ENCODE data around the gene PLK2.

PLK2 gene

DNA sequence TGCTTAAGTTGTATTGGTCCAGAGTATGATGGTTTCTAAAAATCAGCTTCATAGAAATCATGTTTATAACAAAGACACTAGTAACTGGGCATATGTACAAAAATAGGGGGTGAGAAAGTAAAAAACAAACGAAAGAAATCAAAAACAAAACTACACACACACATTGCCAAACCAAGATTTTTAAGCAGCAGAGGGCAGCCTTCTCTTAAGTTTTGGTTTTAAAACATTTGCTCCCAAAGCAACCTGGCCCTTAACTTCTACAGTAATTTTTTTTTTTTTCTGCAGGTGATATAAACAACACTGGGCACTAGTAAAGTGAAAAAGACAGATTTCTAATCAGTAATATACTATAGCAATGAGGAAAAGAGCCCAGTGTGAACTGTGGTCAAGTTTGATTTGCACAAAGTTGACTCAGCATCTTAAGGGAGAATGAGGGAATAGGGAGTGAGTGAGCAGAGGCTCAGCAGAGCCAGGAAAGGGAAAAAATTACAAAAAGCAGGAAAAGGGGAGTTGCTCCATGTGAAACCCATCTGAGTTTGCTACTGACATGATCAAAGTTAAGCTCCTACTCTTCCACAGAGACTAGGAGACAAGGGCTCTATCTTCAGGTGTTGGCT, 18.0 kb upstream of the PLK2 start:
- DNase-seq (ENCODE audit: low spot score), result no peak

GRCh38 chr5:58475404-58475803, 15.5 kb upstream of the PLK2 start:
- no peak for DNase-seq (ENCODE audit: low spot score)

DNA sequence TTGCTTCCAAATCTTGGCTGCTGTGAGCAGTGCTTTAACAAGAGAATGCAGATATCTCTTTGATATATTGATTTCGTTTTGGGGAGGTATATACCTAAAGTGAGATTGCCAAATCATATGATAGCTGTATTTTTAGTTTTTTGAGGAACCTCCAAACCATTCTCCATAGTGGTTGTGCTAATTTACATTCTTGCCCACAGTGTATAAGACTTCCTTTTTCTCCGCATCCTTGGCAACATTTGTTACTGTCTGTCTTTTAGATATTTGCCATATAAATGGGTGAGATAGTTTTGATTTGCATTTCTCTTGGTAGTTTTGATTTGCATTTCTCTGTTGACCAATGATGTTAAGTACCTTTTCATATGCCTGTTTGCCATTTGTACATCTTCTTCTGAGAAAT, 10.0 kb upstream of the PLK2 start:
- no peak for DNase-seq (ENCODE audit: low spot score)

GRCh38 chr5:58466939-58467338, 7.1 kb upstream of the PLK2 start:
- peak; percentile 44 for DNase-seq (ENCODE audit: low spot score)

GRCh38 chr5:58462623-58463230, 2.8 kb upstream of the PLK2 start:
- DNase-seq (ENCODE audit: low spot score), result peak; percentile 21

- DNase-seq (ENCODE audit: low spot score), result no peak
Observed at GRCh38 chr5:58462154-58462553, 2.3 kb upstream of the PLK2 start.

GRCh38 chr5:58460732-58461286, 923 bp upstream of the PLK2 start:
- DNase-seq (ENCODE audit: low spot score), result peak; percentile 65

DNA sequence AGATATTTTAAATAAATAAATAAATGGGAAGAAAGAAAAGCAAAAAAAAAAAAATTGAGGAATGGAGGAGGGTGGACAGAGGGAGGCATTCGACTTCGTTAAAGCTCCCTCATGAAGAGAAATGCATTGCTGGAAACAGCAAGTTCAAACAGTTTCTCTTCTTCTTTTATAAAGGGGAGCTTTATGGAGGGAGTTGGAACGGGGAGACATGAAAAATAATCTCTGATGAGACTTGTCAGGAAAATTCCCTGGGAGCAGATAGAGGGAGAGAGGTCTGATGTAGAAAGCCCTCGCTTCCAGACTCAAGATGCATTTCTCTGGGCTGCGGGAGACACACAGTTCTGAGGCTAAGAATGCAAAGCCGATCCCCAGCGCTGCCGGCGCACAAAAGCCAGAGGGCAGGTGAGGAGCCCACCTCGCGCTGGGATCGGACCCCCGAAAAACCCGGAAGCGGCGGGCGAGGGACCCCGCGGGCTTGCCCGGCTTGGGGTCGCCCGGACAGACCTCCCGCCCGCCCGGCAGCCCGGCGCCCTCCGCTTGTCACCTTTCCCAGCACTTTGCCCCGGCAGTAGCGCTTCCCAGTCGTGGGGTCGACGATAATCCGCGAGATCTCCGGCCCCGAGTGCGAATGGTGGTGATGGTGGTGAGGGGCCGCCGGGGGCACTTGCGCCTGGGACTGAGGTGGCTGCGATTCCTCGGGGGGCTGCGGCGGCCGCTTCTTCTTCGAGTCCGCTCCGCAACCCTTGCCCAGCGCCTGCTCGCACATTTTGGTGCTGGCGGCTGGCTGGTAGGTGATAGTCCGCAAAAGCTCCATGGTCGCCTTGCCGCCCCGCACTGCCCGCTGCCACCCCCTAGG, 512 bp downstream of the PLK2 start:
- peak; percentile 24 for DNase-seq (ENCODE audit: low spot score)

- DNase-seq (ENCODE audit: low spot score), result no peak
Observed at GRCh38 chr5:58458743-58459145, 1.1 kb downstream of the PLK2 start.

DNA sequence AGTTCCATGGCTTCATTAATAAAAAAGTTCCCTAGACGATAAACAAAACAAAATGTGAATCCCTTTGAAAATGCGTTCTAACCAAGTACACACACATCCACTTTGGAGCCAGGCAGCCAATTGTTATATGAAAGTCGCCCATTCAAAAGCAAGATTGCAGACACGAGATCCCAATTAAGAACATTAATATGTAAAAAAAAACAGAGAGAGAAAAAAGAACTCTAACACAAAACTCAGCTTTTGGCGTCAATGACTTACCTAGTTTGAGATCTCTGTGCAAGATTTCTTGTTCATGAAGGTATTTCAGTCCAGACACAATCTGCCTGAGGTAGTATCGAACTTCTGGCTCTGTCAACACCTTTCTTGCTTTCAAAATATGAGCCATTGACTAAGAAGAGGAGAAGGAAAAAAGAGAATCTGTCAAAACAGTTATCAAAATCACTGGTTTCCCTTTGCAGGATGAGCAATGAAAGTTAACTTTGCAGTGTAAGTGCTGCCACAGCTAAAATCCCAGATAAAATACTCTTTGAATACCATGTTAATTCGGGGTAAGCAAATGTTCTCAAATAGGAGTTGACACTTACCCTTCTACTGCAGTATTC, 1.6 kb downstream of the PLK2 start:
- DNase-seq (ENCODE audit: low spot score), result no peak

DNA sequence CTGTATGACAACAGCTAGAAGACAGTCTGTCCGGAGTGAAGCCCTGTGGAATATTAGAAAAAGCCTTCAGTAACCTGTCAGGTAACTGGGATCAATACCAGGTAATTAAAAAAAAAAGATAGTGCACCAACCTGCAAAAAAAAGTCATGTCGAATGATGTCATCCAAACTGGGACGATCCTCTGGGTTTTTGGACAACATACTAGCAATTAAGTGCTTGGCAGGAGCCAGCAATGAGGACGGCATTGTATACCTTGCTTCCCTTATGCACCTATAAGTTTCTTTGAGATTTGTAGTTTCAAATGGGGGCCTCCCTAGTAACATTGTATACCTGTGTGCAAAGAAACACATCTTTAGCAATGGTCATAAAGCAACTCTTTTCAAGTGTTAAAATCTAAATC, 2.8 kb downstream of the PLK2 start:
- DNase-seq (ENCODE audit: low spot score), result no peak

DNA sequence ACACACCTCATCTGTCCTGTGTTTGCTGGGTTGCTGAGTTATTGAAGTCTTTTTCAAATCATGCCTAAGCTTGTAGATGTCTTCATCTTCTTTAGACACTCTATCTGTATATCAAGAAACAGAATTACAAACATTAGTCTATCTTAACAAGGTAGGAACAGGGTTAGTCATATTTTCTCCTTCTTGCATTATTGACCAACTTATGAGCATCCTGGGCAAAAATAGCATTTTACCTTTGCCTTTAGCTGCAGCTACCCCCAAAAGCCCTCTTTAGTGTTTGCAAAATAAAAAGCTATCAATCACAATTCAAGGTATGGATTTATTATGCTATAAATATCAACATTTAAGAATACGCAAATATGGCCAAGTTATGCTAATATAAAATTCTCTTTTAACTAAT, 3.4 kb downstream of the PLK2 start:
- no peak for DNase-seq (ENCODE audit: low spot score)

DNA sequence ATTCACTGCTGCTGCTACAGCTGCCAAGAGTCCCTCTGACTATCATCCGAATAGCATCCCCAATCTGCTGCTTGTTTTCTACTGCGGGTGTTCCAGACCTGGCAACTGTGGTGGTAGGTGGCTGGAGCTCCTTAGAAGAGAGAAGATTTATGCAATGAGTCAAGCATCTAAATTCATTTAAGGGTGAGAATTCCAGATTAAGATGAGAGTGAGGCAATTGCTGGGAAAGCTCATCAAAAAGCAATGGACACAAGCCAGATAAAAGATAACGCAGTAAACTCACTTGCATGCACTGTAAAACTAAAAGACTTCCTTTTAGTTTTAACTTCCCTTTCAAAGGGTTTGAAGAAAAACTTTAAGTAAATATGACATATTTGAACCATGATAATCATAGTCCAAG, 3.9 kb downstream of the PLK2 start:
- DNase-seq (ENCODE audit: low spot score), result no peak

GRCh38 chr5:58455480-58455879, 4.4 kb downstream of the PLK2 start:
- no peak for DNase-seq (ENCODE audit: low spot score)

GRCh38 chr5:58455066-58455465, 4.8 kb downstream of the PLK2 start:
- no peak for DNase-seq (ENCODE audit: low spot score)

GRCh38 chr5:58454025-58454424, 5.9 kb downstream of the PLK2 start:
- DNase-seq (ENCODE audit: low spot score), result no peak

GRCh38 chr5:58453306-58453705, 6.6 kb downstream of the PLK2 start:
- DNase-seq (ENCODE audit: low spot score), result no peak

DNA sequence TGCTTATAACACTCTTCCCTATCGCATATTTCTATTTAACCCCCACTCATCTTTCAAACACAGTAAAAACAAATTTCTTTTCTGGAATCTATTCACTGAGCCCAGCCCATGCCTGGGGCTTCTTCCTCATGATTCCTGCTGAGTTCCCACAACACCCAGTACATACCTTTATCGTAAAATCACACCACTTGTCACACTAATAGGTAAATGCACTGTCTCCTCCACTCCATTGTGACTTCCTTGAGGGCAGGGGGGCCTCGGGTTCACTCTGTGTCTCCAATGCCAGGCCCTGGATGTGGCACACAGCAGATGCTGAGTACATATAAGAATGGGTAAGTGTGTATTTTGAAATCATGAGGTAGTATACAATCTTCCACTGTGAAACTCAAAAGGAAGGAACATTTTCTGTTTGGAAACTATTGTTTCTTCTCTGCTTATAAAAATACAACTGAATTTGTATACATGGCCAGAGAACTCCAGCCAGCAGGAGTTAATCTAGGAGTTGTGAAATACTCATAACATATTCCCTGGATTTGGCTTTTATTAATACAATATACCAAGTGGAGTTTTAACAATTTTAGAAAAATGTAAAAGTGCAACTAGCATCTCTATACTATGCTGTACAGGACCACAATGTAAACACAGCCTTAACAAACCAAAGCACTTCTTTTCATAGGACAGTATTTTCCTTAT, 7.2 kb downstream of the PLK2 start:
- no peak for DNase-seq (ENCODE audit: low spot score)

- no peak for DNase-seq (ENCODE audit: low spot score)
Observed at GRCh38 chr5:58451732-58452565, 7.9 kb downstream of the PLK2 start.

DNA sequence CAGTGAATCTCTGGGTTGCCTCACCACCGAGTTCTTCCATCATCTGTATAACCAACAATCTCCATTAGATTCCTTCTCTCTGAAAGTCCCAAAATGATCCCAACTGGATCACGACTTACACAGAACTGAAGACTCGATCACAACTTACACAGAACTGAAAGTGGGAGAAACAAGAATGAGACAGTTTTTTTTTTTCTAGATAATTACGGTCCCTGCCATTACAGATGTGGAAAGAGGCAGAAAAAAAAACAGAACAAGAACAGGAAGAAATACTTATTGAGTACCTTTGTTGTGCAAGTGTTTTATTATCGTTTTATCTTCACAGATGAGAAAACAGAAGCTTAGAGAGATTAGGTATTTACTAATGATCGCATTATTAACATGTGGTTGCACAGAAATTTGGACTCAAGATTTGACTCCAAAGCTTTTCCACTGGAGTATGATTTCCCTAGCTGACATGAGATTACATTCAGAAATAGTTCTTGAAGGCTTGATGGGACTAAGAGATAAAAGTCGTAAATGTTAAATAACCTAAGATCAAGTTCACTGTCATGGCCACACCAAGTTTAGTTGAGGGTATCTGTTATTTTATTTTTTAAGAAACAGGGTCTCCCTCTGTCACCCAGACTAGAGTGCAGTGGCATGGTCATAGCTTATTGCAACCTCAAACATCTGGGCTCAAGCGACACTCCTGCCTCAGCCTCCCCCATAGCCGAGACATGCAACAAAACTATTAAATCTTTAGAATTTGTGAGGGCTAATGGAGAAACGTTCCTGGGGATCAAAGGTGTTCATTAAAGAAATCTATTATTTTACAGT, 8.9 kb downstream of the PLK2 start:
- no peak for DNase-seq (ENCODE audit: low spot score)
